ENCODE data around the gene SPEM2.

GRCh38 chr17:7421186-7421585 lies 4.2 kb upstream of the SPEM2 start:
- TF ChIP-seq POLR2A (IDR thresholded peaks at IDR 0.05) (no peak), CTCF (IDR thresholded peaks at IDR 0.05) (no peak)
